Stimulated activated CD8-positive, alpha-beta memory T cell treated with anti-CD3 and anti-CD28 coated beads, Interleukin-15, amount 100 ng/mL, for 4 hours (primary cell): ENCODE data around the gene BACH2.

ENCODE experiments used
- DNase-seq, 2 donors: peaks; one replicate each; pipeline ENCODE4 v3.0.0-alpha.2; 2020; ENCODE audit warnings: low read depth in 2 of 2

The BACH2 gene

GRCh38 chr6:89999154-89999553 is 297.5 kb downstream of the BACH2 start:
- no peak for DNase-seq

GRCh38 chr6:89997456-89998445 is 298.9 kb downstream of the BACH2 start:
- no peak for DNase-seq

GRCh38 chr6:89993411-89993810 is 303.2 kb downstream of the BACH2 start:
- DNase-seq = no peak

GRCh38 chr6:89992818-89993217 is 303.8 kb downstream of the BACH2 start:
- no peak for DNase-seq

- no peak for DNase-seq
These were observed 306.9 kb downstream of the BACH2 start for GRCh38 chr6:89989742-89990141.

GRCh38 chr6:89987830-89988229 is 308.8 kb downstream of the BACH2 start:
- no peak for DNase-seq

- DNase-seq = no peak
These were observed 309.5 kb downstream of the BACH2 start for GRCh38 chr6:89987140-89987539.

GRCh38 chr6:89986650-89987074 is 310.0 kb downstream of the BACH2 start:
- no peak for DNase-seq

GRCh38 chr6:89985751-89986493 is 310.7 kb downstream of the BACH2 start:
- DNase-seq = no peak

GRCh38 chr6:89984926-89985750 is 311.5 kb downstream of the BACH2 start:
- DNase-seq = no peak

- DNase-seq = no peak
These were observed 316.3 kb downstream of the BACH2 start for GRCh38 chr6:89980353-89980752.

- no peak for DNase-seq
These were observed 317.0 kb downstream of the BACH2 start for GRCh38 chr6:89979481-89980119.

- no peak for DNase-seq
These were observed 317.9 kb downstream of the BACH2 start for GRCh38 chr6:89978749-89979145.

GRCh38 chr6:89977808-89978748 is 318.6 kb downstream of the BACH2 start:
- no peak for DNase-seq

GRCh38 chr6:89976694-89977020 is 320.0 kb downstream of the BACH2 start:
- no peak for DNase-seq

- DNase-seq = no peak
These were observed 320.5 kb downstream of the BACH2 start for GRCh38 chr6:89975991-89976693.

- no peak for DNase-seq
These were observed 321.3 kb downstream of the BACH2 start for GRCh38 chr6:89975366-89975765.

GRCh38 chr6:89974834-89975233 is 321.8 kb downstream of the BACH2 start:
- DNase-seq = no peak

GRCh38 chr6:89972025-89972381 is 324.6 kb downstream of the BACH2 start:
- no peak for DNase-seq
